NCI-H774 (cell line): ENCODE data around the gene C1orf74.
A peak's percentile ranks its signal among the peaks of the same experiment; 100 is the strongest.
"Not testable (repeated sequence)": the region's sequence is repeated elsewhere in the genome, so short reads cannot be mapped to it uniquely, and the experiment has no call there.

Experiments
- DNase-seq: peaks from one replicate; lab custom pipeline; 2025; lab: John Stamatoyannopoulos, UW

The C1orf74 gene

GRCh38 chr1:209805875-209806760, 21.8 kb upstream of the C1orf74 start, which contains the start of gene IRF6:
Gene IRF6, minus strand, starts transcription at chr1:209806142. Its CDS starts 4,729 bp downstream, at chr1:209801413.
- DNase-seq = peak; percentile 89

- no peak for DNase-seq
Observed at GRCh38 chr1:209805341-209805781, 21.0 kb upstream of the C1orf74 start.

GRCh38 chr1:209803568-209803967, 19.2 kb upstream of the C1orf74 start:
- no peak for DNase-seq

- no peak for DNase-seq
Observed at GRCh38 chr1:209802780-209803152, 18.4 kb upstream of the C1orf74 start.

GRCh38 chr1:209802117-209802779, 17.9 kb upstream of the C1orf74 start:
- DNase-seq = no peak

GRCh38 chr1:209800984-209801834, 16.9 kb upstream of the C1orf74 start:
- DNase-seq = no peak

- no peak for DNase-seq
Observed at GRCh38 chr1:209797978-209798639, 13.8 kb upstream of the C1orf74 start.

GRCh38 chr1:209793711-209794110, 9.4 kb upstream of the C1orf74 start:
- DNase-seq = not testable (repeated sequence)

GRCh38 chr1:209791920-209792319, 7.6 kb upstream of the C1orf74 start:
- DNase-seq = no peak

GRCh38 chr1:209790286-209791193, 6.2 kb upstream of the C1orf74 start:
- no peak for DNase-seq

- DNase-seq = no peak
Observed at GRCh38 chr1:209789245-209789644, 4.9 kb upstream of the C1orf74 start.

GRCh38 chr1:209787551-209787950, 3.2 kb upstream of the C1orf74 start:
- DNase-seq = no peak

- DNase-seq = no peak
Observed at GRCh38 chr1:209786146-209786545, 1.8 kb upstream of the C1orf74 start.

GRCh38 chr1:209785592-209785991, 1.2 kb upstream of the C1orf74 start:
- no peak for DNase-seq

GRCh38 chr1:209783386-209783785, 973 bp downstream of the C1orf74 start:
- no peak for DNase-seq

- DNase-seq = no peak
Observed at GRCh38 chr1:209780268-209780667, 4.1 kb downstream of the C1orf74 start.

GRCh38 chr1:209778102-209778501, 6.3 kb downstream of the C1orf74 start:
- DNase-seq = no peak

GRCh38 chr1:209777587-209777986, 6.8 kb downstream of the C1orf74 start:
- DNase-seq = no peak

GRCh38 chr1:209775678-209776077, 8.7 kb downstream of the C1orf74 start:
- no peak for DNase-seq

GRCh38 chr1:209774592-209774991, 9.8 kb downstream of the C1orf74 start:
- DNase-seq = no peak

- no peak for DNase-seq
Observed at GRCh38 chr1:209772126-209772525, 12.2 kb downstream of the C1orf74 start.
